Stromal cell of bone marrow (primary cell): ENCODE results near the gene PLEKHG1.

Experiments
- DNase-seq: peaks from one replicate; pipeline ENCODE4 v3.0.0-alpha.2; 2012; ENCODE audit warnings: low read depth

Gene PLEKHG1

DNA sequence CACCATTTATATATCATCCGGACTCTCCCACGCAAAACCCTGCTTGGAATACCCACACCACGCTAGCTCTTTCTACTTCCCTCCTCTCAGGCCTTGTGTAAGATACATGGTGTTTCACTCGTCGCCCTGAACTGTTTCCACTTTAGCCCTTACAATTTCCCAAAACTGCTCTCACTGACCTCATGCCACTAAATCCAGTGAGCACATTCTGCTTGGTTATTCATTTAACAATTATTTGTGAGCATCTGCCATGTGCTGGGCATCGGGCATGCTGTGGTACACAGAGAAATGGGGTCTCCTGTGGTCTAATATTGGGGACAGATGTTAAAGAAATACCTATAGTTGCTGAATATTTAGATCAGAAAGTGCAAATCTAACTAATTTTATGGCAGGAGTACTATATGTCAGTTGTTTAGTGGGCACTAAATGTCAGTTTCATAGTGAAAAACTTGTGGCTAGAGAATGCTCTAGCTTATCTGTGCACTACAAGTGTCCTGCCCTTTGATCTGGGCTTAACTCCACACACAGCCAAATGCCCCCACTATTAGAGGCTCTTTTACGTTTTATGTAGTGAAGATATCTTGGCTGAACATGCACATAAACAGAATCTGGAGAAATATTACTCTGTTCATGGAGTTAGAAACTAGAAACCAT, 41.0 kb downstream of the PLEKHG1 start:
- no peak for DNase-seq

DNA sequence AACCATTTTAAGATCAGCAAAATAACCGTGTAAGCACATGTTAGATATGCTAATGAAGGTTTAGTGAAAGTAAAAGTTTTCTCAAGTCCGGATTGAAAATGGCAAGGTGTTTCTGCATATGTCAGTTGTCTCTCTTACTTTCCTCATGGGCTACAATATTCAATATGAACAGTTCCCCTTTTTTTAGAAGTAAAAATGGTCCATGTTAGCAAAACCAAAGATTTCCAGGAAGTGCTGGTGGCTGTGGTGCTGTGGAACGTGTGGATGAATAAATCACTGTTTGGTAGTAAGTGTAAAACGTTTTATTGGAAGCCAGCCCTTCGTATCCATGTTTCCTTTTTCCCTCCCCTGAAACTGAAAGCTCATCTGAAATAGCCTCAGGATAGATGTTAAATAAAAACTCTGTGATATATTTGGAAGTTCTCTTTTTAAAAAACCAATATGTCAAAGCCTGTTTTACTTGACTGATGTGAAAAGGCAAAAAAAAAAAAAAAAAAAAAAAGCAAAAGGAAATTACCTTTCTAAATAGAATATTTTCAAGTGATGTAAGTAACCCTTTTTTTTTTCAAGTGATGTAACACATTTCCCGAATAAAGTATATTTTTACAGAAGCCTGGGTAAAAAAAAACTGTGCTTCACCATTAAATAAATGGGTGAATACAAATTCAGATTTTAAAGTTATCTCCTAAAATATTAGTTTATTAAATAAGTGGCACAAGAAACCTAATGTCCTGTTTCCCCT, 41.9 kb downstream of the PLEKHG1 start:
- DNase-seq = no peak

DNA sequence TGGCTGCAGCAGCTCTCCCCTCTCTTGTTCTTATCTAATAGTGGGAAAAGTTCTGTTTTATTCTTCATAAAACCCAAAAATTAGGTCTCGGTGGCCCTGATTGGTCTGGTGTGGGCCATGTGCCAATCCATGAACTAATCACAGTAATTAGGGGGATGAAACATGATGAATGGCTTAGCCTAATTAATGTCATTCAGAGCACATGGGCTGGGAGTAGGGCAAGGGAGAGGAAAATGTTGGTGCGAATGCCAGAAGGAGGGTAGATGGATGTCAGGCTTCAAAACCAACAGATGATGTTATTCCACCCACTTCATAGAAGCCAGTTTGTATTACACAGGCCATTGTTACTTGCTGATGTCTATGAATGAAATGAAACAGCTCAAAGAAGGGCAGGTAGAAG, 46.5 kb downstream of the PLEKHG1 start:
- DNase-seq = no peak

DNA sequence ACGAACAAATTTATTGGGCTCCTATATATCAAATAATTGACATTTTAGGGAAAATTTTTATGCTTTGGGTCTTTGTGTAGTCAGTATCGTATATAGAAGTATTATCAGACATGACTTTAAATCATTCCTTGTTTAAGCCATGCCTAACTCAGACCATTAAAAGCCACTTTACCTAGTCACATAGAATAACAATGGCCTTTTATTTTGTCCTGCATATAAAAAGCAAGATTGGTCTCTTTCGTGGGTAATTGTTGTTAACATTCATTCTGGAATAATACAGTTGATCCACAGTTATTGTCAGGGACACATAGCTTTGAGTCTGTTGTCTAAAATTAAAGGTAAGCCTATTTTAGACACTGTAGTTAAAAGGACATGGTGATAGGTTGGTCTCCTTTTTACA, 47.4 kb downstream of the PLEKHG1 start:
- no peak for DNase-seq
